GM12875 (cell line): ENCODE data around the gene RNASE9.

Source experiments
- H3K4me3 ChIP-seq: one replicate; pipeline ENCODE4 v1.5.1; 2011; ENCODE audit warnings: low read depth, low read length, control low read depth
- TF ChIP-seq, protein P1 (sequence below): IDR thresholded peaks from 2 replicates; pipeline ENCODE4 v1.5.1; 2011; ENCODE audit warnings: low read depth, mild to moderate bottlenecking, control low read depth, inconsistent platforms, low read length, moderate library complexity, borderline replicate concordance; ENCODE audit not compliant: insufficient read depth

Gene RNASE9

DNA sequence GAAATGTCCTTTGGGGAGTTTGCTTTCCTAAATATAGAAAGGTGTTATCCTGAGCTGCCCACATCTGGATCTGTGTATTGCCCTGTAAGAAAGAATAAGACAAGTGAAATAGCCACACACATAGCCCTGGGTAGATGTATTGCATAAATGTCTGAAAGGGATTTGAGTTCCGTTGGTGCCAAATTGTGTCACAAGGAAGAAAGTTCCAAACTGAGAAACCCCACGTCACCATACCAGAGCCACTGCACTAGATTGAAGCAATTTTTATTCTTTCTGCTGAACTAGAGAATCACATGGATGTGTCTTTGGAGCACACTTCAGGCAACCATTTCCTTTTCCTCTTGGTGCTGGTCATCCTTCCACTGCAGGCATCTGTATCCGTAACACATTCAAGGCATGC, 5.0 kb downstream of the RNASE9 start:
- TF ChIP-seq, protein P1, sequence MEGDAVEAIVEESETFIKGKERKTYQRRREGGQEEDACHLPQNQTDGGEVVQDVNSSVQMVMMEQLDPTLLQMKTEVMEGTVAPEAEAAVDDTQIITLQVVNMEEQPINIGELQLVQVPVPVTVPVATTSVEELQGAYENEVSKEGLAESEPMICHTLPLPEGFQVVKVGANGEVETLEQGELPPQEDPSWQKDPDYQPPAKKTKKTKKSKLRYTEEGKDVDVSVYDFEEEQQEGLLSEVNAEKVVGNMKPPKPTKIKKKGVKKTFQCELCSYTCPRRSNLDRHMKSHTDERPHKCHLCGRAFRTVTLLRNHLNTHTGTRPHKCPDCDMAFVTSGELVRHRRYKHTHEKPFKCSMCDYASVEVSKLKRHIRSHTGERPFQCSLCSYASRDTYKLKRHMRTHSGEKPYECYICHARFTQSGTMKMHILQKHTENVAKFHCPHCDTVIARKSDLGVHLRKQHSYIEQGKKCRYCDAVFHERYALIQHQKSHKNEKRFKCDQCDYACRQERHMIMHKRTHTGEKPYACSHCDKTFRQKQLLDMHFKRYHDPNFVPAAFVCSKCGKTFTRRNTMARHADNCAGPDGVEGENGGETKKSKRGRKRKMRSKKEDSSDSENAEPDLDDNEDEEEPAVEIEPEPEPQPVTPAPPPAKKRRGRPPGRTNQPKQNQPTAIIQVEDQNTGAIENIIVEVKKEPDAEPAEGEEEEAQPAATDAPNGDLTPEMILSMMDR: no peak

DNA sequence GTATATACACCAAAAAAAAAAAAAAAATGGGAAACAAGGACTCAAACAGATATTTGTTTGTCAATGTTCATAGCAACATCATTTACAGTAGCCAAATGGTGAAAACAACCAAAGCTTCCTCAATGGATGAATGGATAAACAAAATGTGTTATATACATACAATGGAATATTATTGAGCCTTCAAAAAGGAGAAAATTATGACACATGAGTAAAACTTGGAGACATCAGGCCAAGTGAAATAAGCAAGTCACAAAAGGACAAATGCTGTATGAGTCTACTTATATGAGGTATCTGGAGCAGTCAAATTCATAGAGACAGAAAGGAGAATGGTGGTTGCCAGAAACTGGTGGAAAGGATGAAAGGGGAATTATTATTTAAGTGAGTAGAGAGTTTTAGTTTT, 7.8 kb downstream of the RNASE9 start:
- TF ChIP-seq, protein P1: no peak
- H3K4me3 ChIP-seq: no peak overlapping the region

More for the DNA sequence above, 5.0 kb downstream of the RNASE9 start:
- no peak overlapping the region for H3K4me3 ChIP-seq

GRCh38 chr14:20551606-20552005, 9.2 kb downstream of the RNASE9 start:
- TF ChIP-seq, protein P1: no peak
- H3K4me3 ChIP-seq: no peak overlapping the region

DNA sequence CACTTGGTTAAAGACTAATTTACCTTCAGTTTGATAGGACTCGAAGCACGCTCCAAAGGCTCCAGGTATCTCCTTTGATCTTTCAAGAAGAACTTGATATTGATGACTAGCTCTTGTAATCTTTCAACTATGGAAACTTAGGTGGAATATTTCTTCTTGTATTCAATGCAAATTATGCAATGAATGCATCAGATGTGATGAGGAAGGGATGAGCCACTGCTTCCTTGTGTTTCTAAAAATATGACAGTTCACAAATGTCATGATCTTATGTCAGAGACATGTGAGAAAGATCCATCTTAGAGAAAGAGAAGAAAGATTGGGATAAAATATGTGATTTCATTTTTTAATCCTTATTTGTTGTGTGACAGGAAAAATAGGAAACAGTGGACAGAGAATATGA, 9.9 kb downstream of the RNASE9 start:
- no peak overlapping the region for H3K4me3 ChIP-seq
- TF ChIP-seq, protein P1: no peak

GRCh38 chr14:20548414-20549158, 12.3 kb downstream of the RNASE9 start:
- TF ChIP-seq, protein P1: no peak
- H3K4me3 ChIP-seq: no peak overlapping the region

- TF ChIP-seq, protein P1: no peak
- no peak overlapping the region for H3K4me3 ChIP-seq
These were observed 14.0 kb downstream of the RNASE9 start for GRCh38 chr14:20546877-20547276.

GRCh38 chr14:20539906-20540305, 20.9 kb downstream of the RNASE9 start:
- TF ChIP-seq, protein P1: no peak
- no peak overlapping the region for H3K4me3 ChIP-seq
